Measurements from ENCODE around the gene BTC. TPM values are rescaled to one million over a fixed set of nuclear protein-coding genes. Genes with fewer than 3 reads are reported as not detected.

BTC gene
- total RNA-seq, 2 donors from 2014 or later, result 0.09 to 0.24 TPM

- peaks cover 9% of the 10 kb centered on the region for H3K27me3 Mint-ChIP-seq (ENCODE audit: insufficient read depth)
- no peak overlapping the region for H3K27ac Mint-ChIP-seq
- Histone ChIP-seq H3K27ac (ENCODE audit: low read depth, low read length) (no peak overlapping the region), H3K9me3 (ENCODE audit: control insufficient read depth, low read length) (no peaks in the 10 kb centered on the region), H3K9ac (ENCODE audit: extremely low read depth, low read length, poor library complexity, severe bottlenecking) (no peak overlapping the region), H3K4me1 (ENCODE audit: control insufficient read depth, insufficient read depth, low read length) (no peaks in the 10 kb centered on the region), H3K27me3 (ENCODE audit: control insufficient read depth, insufficient read depth, low read length, poor library complexity, severe bottlenecking) (peaks cover 8% of the 10 kb centered on the region), H3K4me3 (ENCODE audit: low read length) (no peak overlapping the region), H3K36me3 (ENCODE audit: control insufficient read depth, insufficient read depth, low read length) (no peaks in the 10 kb centered on the region)
- H3K4me1 Mint-ChIP-seq, result no peaks in the 10 kb centered on the region
- H3K9me3 Mint-ChIP-seq, result no peaks in the 10 kb centered on the region
- DNase-seq, result no peak
- no peak overlapping the region for H3K4me3 Mint-ChIP-seq
- no peaks in the 10 kb centered on the region for H3K36me3 Mint-ChIP-seq (ENCODE audit: low read depth)
- no peak for TF ChIP-seq CTCF (conservative IDR thresholded peaks at IDR 0.05)
- WGBS, 2 experiments (ENCODE audit: insufficient coverage in 1 of 2, insufficient read length in 1 of 2), result 67 to 97% methylated on average over 1 to 3 of the region's 3 CpGs
These were observed 6.0 kb upstream of the BTC start for GRCh38 chr4:74800310-74800709.

- no peak for DNase-seq
- H3K27ac ChIP-seq (ENCODE audit: low read depth, low read length), result no peak overlapping the region
- Mint-ChIP-seq H3K27ac (no peak overlapping the region), H3K27me3 (ENCODE audit: insufficient read depth) (peaks cover 34% of the 10 kb centered on the region), H3K9me3 (no peaks in the 10 kb centered on the region), H3K4me1 (peaks cover 16% of the 10 kb centered on the region), H3K36me3 (ENCODE audit: low read depth) (no peaks in the 10 kb centered on the region), H3K4me3 (no peak overlapping the region)
- WGBS, 2 experiments (ENCODE audit: insufficient coverage in 1 of 2, insufficient read length in 1 of 2), result 87 to 100% methylated on average over 2 to 4 of the region's 4 CpGs
- H3K9me3 ChIP-seq (ENCODE audit: control insufficient read depth, low read length), result no peaks in the 10 kb centered on the region
- peaks cover 44% of the 10 kb centered on the region for H3K27me3 ChIP-seq (ENCODE audit: control insufficient read depth, insufficient read depth, low read length, poor library complexity, severe bottlenecking)
- no peaks in the 10 kb centered on the region for H3K36me3 ChIP-seq (ENCODE audit: control insufficient read depth, insufficient read depth, low read length)
- no peak for TF ChIP-seq CTCF (conservative IDR thresholded peaks at IDR 0.05)
- H3K4me3 ChIP-seq (ENCODE audit: low read length), result no peak overlapping the region
- H3K4me1 ChIP-seq (ENCODE audit: control insufficient read depth, insufficient read depth, low read length), result no peaks in the 10 kb centered on the region
- H3K9ac ChIP-seq (ENCODE audit: extremely low read depth, low read length, poor library complexity, severe bottlenecking), result no peak overlapping the region
These were observed 2.3 kb upstream of the BTC start for GRCh38 chr4:74796631-74797030.

GRCh38 chr4:74793757-74794381 is 454 bp downstream of the BTC start:
- peak; percentile 77 for TF ChIP-seq CTCF (conservative IDR thresholded peaks at IDR 0.05)
- Mint-ChIP-seq H3K36me3 (ENCODE audit: low read depth) (no peaks in the 10 kb centered on the region), H3K27me3 (ENCODE audit: insufficient read depth) (peaks cover 38% of the 10 kb centered on the region), H3K27ac (no peak overlapping the region), H3K4me3 (peak overlapping the region; percentile 68), H3K9me3 (no peaks in the 10 kb centered on the region), H3K4me1 (peaks cover 16% of the 10 kb centered on the region)
- H3K36me3 ChIP-seq (ENCODE audit: control insufficient read depth, insufficient read depth, low read length), result no peaks in the 10 kb centered on the region
- no peak overlapping the region for H3K27ac ChIP-seq (ENCODE audit: low read depth, low read length)
- DNase-seq, result peak; percentile 93
- no peaks in the 10 kb centered on the region for H3K4me1 ChIP-seq (ENCODE audit: control insufficient read depth, insufficient read depth, low read length)
- peaks cover 46% of the 10 kb centered on the region for H3K27me3 ChIP-seq (ENCODE audit: control insufficient read depth, insufficient read depth, low read length, poor library complexity, severe bottlenecking)
- 4 to 9% methylated on average over 5 to 42 of the region's 42 CpGs for WGBS, 2 experiments (ENCODE audit: insufficient coverage in 1 of 2, insufficient read length in 1 of 2)
- no peak overlapping the region for H3K9ac ChIP-seq (ENCODE audit: extremely low read depth, low read length, poor library complexity, severe bottlenecking)
- H3K4me3 ChIP-seq (ENCODE audit: low read length), result peak overlapping the region; percentile 76
- H3K9me3 ChIP-seq (ENCODE audit: control insufficient read depth, low read length), result no peaks in the 10 kb centered on the region
